ENCODE measurements around the gene SYNE1.
"Not testable (repeated sequence)": the region's sequence is repeated elsewhere in the genome, so short reads cannot be mapped to it uniquely, and the experiment has no call there.

SYNE1 gene

GRCh38 chr6:152372945-152373344, 264.2 kb downstream of the SYNE1 start:
- DNase-seq (ENCODE audit: low spot score): no peak

- no peak for DNase-seq (ENCODE audit: low spot score)
Observed at GRCh38 chr6:152371775-152372174, 265.4 kb downstream of the SYNE1 start.

GRCh38 chr6:152368751-152369624, 268.2 kb downstream of the SYNE1 start:
- no peak for DNase-seq (ENCODE audit: low spot score)

GRCh38 chr6:152364866-152365265, 272.3 kb downstream of the SYNE1 start:
- no peak for DNase-seq (ENCODE audit: low spot score)

GRCh38 chr6:152360034-152360433, 277.1 kb downstream of the SYNE1 start:
- no peak for DNase-seq (ENCODE audit: low spot score)

GRCh38 chr6:152356662-152357061, 280.5 kb downstream of the SYNE1 start:
- DNase-seq (ENCODE audit: low spot score): peak; percentile 26

- no peak for DNase-seq (ENCODE audit: low spot score)
Observed at GRCh38 chr6:152356016-152356415, 281.1 kb downstream of the SYNE1 start.

GRCh38 chr6:152355166-152355565, 282.0 kb downstream of the SYNE1 start:
- DNase-seq (ENCODE audit: low spot score): no peak

GRCh38 chr6:152353440-152353839, 283.7 kb downstream of the SYNE1 start:
- DNase-seq (ENCODE audit: low spot score): no peak

- no peak for DNase-seq (ENCODE audit: low spot score)
Observed at GRCh38 chr6:152351742-152352141, 285.4 kb downstream of the SYNE1 start.

- no peak for DNase-seq (ENCODE audit: low spot score)
Observed at GRCh38 chr6:152351110-152351509, 286.1 kb downstream of the SYNE1 start.

- no peak for DNase-seq (ENCODE audit: low spot score)
Observed at GRCh38 chr6:152348116-152348515, 289.0 kb downstream of the SYNE1 start.

GRCh38 chr6:152343735-152344360, 293.3 kb downstream of the SYNE1 start:
- no peak for DNase-seq (ENCODE audit: low spot score)

GRCh38 chr6:152341596-152341995, 295.6 kb downstream of the SYNE1 start:
- DNase-seq (ENCODE audit: low spot score): no peak

- peak; percentile 25 for DNase-seq (ENCODE audit: low spot score)
Observed at GRCh38 chr6:152338335-152339125, 298.6 kb downstream of the SYNE1 start.

- DNase-seq (ENCODE audit: low spot score): no peak
Observed at GRCh38 chr6:152334555-152334954, 302.6 kb downstream of the SYNE1 start.

GRCh38 chr6:152330961-152331360, 306.2 kb downstream of the SYNE1 start:
- no peak for DNase-seq (ENCODE audit: low spot score)

GRCh38 chr6:152329638-152330448, 307.3 kb downstream of the SYNE1 start:
- no peak for DNase-seq (ENCODE audit: low spot score)

GRCh38 chr6:152328200-152328599, 309.0 kb downstream of the SYNE1 start:
- not testable (repeated sequence) for DNase-seq (ENCODE audit: low spot score)

- DNase-seq (ENCODE audit: low spot score): no peak
Observed at GRCh38 chr6:152323376-152323775, 313.8 kb downstream of the SYNE1 start.

- no peak for DNase-seq (ENCODE audit: low spot score)
Observed at GRCh38 chr6:152318278-152318677, 318.9 kb downstream of the SYNE1 start.

- DNase-seq (ENCODE audit: low spot score): no peak
Observed at GRCh38 chr6:152316024-152316423, 321.1 kb downstream of the SYNE1 start.

Data from kidney tubule cell (primary cell).